ENCODE measurements around the gene MIDN.
"Not testable (repeated sequence)": the region's sequence is repeated elsewhere in the genome, so short reads cannot be mapped to it uniquely, and the experiment has no call there.

MIDN gene

GRCh38 chr19:1241417-1242095, 6.8 kb upstream of the MIDN start, which contains the start of gene ATP5F1D:
ATP5F1D (plus strand) TSS chr19:1241751; CDS start chr19:1241851, 100 bp downstream.
- peak within 1 kb of the TSS; percentile 79 for H3K4me3 ChIP-seq (ENCODE audit: low read length)

DNA sequence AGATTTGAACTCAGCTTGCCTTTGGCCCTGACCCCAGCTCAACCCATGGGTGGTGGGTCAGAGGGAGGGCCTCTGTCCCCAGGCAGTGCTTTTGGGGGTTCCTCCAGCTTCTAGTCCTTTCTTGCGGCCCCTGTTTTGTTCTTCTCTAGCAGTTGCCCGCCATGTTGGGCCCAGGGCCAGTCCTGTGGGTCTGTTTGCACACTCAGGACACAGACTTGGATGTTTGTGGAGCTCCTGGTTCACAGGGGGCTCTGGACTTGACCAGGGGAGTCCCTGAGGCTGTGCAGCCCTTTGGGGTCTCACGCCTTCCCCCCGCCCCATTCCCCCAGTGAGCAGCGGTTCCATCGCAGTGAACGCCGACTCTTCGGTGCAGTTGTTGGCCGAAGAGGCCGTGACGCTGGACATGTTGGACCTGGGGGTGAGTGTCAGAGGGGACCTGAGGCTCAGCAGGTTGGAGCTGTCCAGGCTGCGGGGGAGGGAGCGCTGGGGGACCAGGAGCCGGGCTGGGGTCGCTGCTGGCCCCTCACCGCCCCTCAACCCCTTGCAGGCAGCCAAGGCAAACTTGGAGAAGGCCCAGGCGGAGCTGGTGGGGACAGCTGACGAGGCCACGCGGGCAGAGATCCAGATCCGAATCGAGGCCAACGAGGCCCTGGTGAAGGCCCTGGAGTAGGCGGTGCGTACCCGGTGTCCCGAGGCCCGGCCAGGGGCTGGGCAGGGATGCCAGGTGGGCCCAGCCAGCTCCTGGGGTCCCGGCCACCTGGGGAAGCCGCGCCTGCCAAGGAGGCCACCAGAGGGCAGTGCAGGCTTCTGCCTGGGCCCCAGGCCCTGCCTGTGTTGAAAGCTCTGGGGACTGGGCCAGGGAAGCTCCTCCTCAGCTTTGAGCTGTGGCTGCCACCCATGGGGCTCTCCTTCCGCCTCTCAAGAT, 4.4 kb upstream of the MIDN start:
- no peak overlapping the region for H3K4me3 ChIP-seq (ENCODE audit: low read length)
- no peak for TF ChIP-seq ZNF274 (IDR thresholded peaks at IDR 0.05; ENCODE audit: low read depth, low read length)

More at GRCh38 chr19:1241417-1242095, 6.8 kb upstream of the MIDN start, which contains the start of gene ATP5F1D:
- no peak for TF ChIP-seq ZNF274 (IDR thresholded peaks at IDR 0.05; ENCODE audit: low read depth, low read length)

DNA sequence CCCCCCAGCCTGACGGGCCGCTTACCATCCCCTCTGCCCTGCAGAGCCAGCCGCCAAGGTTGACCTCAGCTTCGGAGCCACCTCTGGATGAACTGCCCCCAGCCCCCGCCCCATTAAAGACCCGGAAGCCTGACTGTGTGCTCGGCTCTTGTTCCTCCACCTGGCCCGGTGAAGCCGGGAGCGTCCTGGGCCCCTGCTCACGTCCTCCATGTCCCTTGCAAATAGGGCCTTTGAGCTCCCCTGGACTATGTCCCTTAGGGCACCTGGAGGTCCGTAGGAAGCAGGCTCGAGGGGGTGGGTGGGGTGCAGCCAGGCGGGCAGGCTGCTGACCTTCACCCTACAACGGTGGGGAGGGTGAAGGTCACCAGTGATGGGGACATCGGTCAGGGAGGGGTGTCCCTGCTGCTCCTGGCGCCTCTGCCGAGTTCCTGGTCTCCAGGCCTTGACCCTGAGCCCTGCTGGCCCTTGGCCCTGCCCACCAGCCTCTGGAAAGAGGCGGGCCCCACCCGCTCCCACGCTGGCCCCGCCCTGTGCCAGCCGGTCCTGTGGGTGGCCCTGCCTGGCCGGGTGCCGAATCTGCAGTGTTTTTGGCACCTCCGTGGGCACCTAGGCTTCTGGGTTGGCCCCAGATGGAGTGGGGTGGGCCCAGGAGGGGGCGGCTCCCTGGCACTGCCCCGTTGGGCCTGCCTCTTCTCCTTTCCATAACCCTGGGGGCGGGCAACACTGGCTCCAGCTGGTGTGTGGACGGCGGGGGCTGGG, 3.5 kb upstream of the MIDN start:
- no peak overlapping the region for H3K4me3 ChIP-seq (ENCODE audit: low read length)

GRCh38 chr19:1245494-1246264, 2.7 kb upstream of the MIDN start:
- no peak for TF ChIP-seq ZNF274 (IDR thresholded peaks at IDR 0.05; ENCODE audit: low read depth, low read length)
- H3K4me3 ChIP-seq (ENCODE audit: low read length), result no peak overlapping the region

More for the DNA sequence above, 3.5 kb upstream of the MIDN start:
- no peak for TF ChIP-seq ZNF274 (IDR thresholded peaks at IDR 0.05; ENCODE audit: low read depth, low read length)

DNA sequence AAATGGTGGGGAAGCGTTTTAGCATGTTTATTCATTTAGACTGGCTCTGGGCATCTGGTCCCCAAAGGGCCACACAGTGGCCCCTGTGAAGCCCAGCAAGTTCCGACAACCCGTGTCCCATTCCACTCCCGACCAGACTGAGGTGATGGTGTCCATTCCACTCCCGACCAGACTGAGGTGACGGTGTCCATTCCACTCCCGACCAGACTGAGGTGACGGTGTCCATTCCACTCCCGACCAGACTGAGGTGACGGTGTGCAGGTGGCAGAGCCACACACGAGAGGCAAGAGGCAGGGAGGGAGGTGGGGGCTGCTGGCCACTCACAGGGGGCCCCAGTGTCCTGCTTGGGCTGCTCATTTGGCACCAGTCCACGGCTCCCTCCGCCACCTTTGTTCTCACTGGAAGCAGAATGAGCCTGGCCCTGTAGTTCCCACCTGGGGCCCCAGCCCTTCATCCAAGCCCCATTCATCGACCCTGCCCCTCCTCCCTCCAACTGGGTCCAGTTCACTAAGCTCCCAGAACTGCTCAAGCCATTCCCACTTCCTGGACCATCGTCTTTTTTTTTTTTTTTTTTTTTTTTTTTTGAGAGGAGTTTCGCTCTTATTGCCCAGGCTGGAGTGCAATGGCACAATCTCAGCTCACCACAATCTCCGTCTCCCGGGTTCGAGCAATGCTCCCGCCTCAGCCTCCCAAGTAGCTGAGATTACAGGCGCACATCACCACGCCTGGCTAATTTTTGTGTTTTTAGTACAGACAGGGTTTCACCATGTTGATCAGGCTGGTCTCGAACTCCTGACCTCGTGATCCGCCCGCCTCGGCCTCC, 1.9 kb upstream of the MIDN start:
- H3K4me3 ChIP-seq (ENCODE audit: low read length), result not testable (repeated sequence)

DNA sequence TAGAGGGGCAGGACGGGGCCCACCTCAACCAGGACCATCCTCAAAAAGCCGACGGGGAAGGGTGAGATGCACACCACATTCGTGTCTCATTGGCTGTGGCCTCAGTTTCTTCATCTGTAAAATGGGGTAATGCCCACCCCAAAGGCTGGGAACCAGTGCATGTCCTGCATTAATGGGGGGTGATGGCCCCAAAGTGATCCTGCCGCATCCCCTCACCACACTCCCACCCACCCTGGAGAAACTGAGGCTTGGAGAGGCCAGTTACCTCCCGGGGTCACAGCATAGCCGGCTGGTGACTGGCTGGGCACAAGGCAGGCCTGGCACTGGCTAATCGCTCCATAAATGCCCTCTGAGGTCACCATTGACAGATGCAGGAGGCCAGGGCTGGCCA, 640 bp upstream of the MIDN start:
- no peak overlapping the region; the same call in 1 of the 2 replicates for H3K4me3 ChIP-seq (ENCODE audit: low read length)
- no peak for TF ChIP-seq ZNF274 (IDR thresholded peaks at IDR 0.05; ENCODE audit: low read depth, low read length)

DNA sequence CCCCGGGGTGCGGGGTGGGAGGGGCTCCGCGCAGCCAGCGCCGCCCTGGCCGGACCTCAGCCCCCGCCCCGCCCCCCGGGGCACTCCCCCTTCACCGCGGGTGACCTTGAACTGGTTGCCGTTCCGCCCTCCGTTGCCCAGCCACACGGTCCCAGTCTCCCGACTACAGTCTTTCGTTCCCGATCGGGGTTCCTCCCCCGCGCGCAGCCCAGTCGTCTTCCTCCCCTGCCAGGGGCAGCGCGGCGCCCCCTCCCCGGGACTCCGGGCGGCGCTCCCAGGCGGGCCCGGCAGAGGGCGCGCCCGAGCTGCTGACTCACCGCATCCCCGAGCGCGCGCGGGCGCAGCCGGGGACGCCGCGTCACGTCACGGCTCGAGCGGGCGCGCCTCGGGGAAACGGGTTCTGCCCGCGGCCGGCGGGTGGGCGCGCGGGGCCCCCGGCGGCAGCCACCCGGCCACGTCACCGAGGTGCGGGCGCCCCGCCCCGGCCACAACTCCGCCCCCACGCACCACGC, 459 bp downstream of the MIDN start:
- no peak for TF ChIP-seq ZNF274 (IDR thresholded peaks at IDR 0.05; ENCODE audit: low read depth, low read length)
- H3K4me3 ChIP-seq (ENCODE audit: low read length), result peak overlapping the region; percentile 62; the same call in 1 of the 2 replicates

- H3K4me3 ChIP-seq (ENCODE audit: low read length), result peak overlapping the region; percentile 87
- no peak for TF ChIP-seq ZNF274 (IDR thresholded peaks at IDR 0.05; ENCODE audit: low read depth, low read length)
These were observed 1.1 kb downstream of the MIDN start for GRCh38 chr19:1249298-1249989.

DNA sequence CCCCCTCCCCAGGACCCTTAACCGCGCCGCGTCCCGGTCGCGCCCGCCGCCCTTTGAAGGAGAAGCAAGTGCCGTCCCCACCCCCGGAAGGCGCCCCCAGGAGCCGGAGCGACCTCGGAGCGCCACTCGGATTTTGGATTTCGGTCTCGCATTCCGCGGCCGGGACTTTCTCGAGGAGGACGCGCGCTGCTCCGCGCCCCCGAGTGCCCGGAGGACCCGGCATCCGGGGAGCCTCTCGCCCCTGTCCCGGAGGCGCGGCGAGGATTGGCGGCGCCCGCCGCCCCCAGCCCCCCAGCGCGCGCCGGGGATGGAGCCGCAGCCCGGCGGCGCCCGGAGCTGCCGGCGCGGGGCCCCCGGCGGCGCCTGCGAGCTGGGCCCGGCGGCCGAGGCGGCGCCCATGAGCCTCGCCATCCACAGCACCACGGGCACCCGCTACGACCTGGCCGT, 1.6 kb downstream of the MIDN start:
- H3K4me3 ChIP-seq (ENCODE audit: low read length), result peak overlapping the region; percentile 87
- TF ChIP-seq ZNF274 (IDR thresholded peaks at IDR 0.05; ENCODE audit: low read depth, low read length), result no peak

- TF ChIP-seq ZNF274 (IDR thresholded peaks at IDR 0.05; ENCODE audit: low read depth, low read length), result no peak
- peak overlapping the region; percentile 87 for H3K4me3 ChIP-seq (ENCODE audit: low read length)
These were observed 2.3 kb downstream of the MIDN start for GRCh38 chr19:1250437-1251260.
